Skeletal muscle tissue (tissue), 4 donors: Measurements from ENCODE around the gene MED14. TPM values are rescaled to one million over a fixed set of nuclear protein-coding genes. Genes with fewer than 3 reads are reported as not detected.

ENCODE experiments used
- H3K27ac ChIP-seq: one replicate; pipeline ENCODE4 v1.7.0; 2013; ENCODE audit warnings: mild to moderate bottlenecking, low read depth, low read length, inconsistent platforms
- H3K27me3 ChIP-seq, 3 donors: one replicate each; pipeline ENCODE4 v1.7.0; 2013; ENCODE audit warnings: low read length in 3 of 3; ENCODE audit not compliant: control insufficient read depth in 3 of 3, insufficient read depth in 3 of 3
- H3K36me3 ChIP-seq, 3 donors: one replicate each; pipeline ENCODE4 v1.7.0; 2013; ENCODE audit warnings: low read length in 3 of 3; ENCODE audit not compliant: control insufficient read depth in 3 of 3, insufficient read depth in 3 of 3
- H3K4me1 ChIP-seq, 3 donors: one replicate each; pipeline ENCODE4 v1.7.0; 2013; ENCODE audit warnings: low read length in 3 of 3, mild to moderate bottlenecking in 3 of 3; ENCODE audit not compliant: control insufficient read depth in 3 of 3, insufficient read depth in 3 of 3
- H3K4me3 ChIP-seq, 3 donors: one replicate each; pipeline ENCODE4 v1.7.0; 2013; ENCODE audit warnings: low read length in 3 of 3
- H3K9ac ChIP-seq, 3 donors: one replicate each; pipeline ENCODE4 v1.7.0; 2013; ENCODE audit warnings: low read length in 3 of 3, mild to moderate bottlenecking in 3 of 3, moderate library complexity in 2 of 3, low read depth in 1 of 3
- H3K9me3 ChIP-seq, 3 donors: one replicate each; pipeline ENCODE4 v1.7.0; 2013; ENCODE audit warnings: low read length in 3 of 3; ENCODE audit not compliant: control insufficient read depth in 3 of 3
- total RNA-seq: library from RNA; depleted of rRNA; stranded (reverse); fragments of >200 nt; gene quantifications from one replicate; pipeline ENCODE4 v1.2.3, GENCODE V29; 2014
- donor health status: Osteomylitis.

MED14 gene
- total RNA-seq, 1 donor from 2014 or later: 35.5 TPM

- no peak overlapping the region for H3K27ac ChIP-seq
- H3K9ac ChIP-seq: no peak overlapping the region
- H3K36me3 ChIP-seq: no peaks in the 10 kb centered on the region
- peaks cover 0 to 2% (median 0%) of the 10 kb centered on the region in 3 donors for H3K27me3 ChIP-seq
- H3K9me3 ChIP-seq: no peaks in the 10 kb centered on the region
- no peaks in the 10 kb centered on the region for H3K4me1 ChIP-seq
- H3K4me3 ChIP-seq: no peak overlapping the region
Measured at GRCh38 chrX:40761762-40762161, 26.4 kb upstream of the MED14 start.

DNA sequence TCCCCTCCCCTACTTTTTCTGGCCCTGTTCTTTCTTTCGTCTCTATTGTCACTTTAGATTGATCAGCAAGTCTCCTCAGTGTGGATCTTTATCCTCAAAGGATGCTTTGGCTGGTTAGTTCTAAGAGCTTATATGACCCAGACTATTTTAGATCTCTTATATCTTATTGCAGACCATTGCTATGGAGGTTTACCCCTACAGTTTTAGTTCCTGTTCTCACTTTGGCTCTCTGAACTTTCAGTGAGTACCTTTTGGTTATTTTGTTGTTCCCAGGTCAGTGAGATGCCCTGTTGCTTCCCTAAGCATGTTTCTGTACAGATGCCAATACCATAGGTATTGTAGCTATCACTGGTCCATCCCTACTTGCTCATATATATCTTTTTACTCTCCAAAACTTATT lies 24.0 kb upstream of the MED14 start:
- Histone ChIP-seq H3K4me1 (peaks cover 8 to 21% (median 18%) of the 10 kb centered on the region in 3 donors), H3K4me3 (no peak overlapping the region), H3K27ac (no peak overlapping the region), H3K27me3 (peaks cover 0 to 2% (median 0%) of the 10 kb centered on the region in 3 donors), H3K9me3 (no peaks in the 10 kb centered on the region), H3K9ac (no peak overlapping the region), H3K36me3 (no peaks in the 10 kb centered on the region)

GRCh38 chrX:40757058-40757457 lies 21.7 kb upstream of the MED14 start:
- Histone ChIP-seq H3K27me3 (peaks cover 0 to 2% (median 0%) of the 10 kb centered on the region in 3 donors), H3K4me1 (peaks cover 8 to 23% (median 18%) of the 10 kb centered on the region in 3 donors), H3K9me3 (no peaks in the 10 kb centered on the region), H3K9ac (no peak overlapping the region), H3K36me3 (no peaks in the 10 kb centered on the region), H3K27ac (no peak overlapping the region), H3K4me3 (no peak overlapping the region)

DNA sequence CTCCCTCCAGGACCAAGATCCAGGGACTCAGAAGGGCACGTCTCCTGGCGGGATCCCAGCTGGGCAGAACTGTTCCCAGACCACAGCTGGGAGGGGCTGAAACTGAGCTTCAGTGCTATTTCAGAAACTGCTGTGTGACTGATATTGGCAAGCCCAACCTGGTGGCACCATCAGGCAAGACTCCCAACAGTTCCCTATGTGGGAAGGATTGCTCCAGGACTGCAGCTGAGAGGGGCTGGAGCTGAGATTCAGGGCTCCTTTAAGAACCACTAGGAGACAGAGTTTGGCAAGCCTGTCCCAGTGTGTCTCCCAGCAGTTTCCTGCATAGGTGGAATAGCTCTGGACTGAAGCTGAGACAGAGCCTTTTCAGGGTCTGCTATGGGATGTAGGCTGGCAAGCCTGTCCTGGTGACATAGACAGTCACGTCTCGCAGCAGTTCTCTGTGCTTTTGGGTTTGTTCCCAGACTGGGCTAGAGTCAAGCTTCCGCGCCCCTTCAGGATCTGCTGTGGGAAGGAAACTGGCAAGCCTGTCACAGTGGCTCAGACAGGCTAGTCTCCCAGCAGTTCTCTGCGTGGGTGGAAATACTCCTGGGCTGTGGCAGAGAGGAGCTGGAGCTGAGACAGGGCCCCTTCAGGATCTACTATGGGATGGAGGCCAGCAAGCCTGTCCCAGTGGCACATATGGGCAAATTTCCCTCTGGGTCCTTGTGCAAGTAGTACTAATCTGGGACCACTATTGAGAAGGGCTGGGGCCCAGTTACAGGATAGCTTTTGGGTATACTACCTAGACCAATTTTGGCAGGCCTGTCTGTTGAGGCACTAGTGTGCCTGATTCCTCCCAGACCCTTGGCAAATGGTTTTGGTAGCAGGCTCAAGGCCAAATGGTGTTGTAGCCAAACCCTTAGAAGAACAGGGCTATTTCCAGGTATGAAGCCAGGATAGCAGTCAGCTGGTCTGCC lies 20.2 kb upstream of the MED14 start:
- Histone ChIP-seq H3K9me3 (no peaks in the 10 kb centered on the region), H3K27ac (peak overlapping the region; percentile 88), H3K27me3 (peaks cover 0 to 2% (median 0%) of the 10 kb centered on the region in 3 donors), H3K4me1 (peaks cover 8 to 23% (median 18%) of the 10 kb centered on the region in 3 donors), H3K9ac (peak overlapping the region; percentile 64 to 77 (median 75)), H3K4me3 (peak overlapping the region; percentile 1 to 48 (median 41)), H3K36me3 (no peaks in the 10 kb centered on the region)

GRCh38 chrX:40749681-40750494 lies 14.5 kb upstream of the MED14 start:
- Histone ChIP-seq H3K9ac (no peak overlapping the region), H3K36me3 (no peaks in the 10 kb centered on the region), H3K4me1 (peaks cover 2 to 11% (median 4%) of the 10 kb centered on the region in 3 donors), H3K9me3 (no peaks in the 10 kb centered on the region), H3K4me3 (peak overlapping the region in 1 of 3 donors; percentile 45), H3K27ac (peak overlapping the region; percentile 59), H3K27me3 (no peaks in the 10 kb centered on the region)

- Histone ChIP-seq H3K9ac (no peak overlapping the region), H3K9me3 (no peaks in the 10 kb centered on the region), H3K4me3 (no peak overlapping the region), H3K27me3 (no peaks in the 10 kb centered on the region), H3K36me3 (no peaks in the 10 kb centered on the region), H3K4me1 (peaks cover 0 to 4% (median 4%) of the 10 kb centered on the region in 3 donors), H3K27ac (no peak overlapping the region)
Measured at GRCh38 chrX:40748977-40749376, 13.6 kb upstream of the MED14 start.

DNA sequence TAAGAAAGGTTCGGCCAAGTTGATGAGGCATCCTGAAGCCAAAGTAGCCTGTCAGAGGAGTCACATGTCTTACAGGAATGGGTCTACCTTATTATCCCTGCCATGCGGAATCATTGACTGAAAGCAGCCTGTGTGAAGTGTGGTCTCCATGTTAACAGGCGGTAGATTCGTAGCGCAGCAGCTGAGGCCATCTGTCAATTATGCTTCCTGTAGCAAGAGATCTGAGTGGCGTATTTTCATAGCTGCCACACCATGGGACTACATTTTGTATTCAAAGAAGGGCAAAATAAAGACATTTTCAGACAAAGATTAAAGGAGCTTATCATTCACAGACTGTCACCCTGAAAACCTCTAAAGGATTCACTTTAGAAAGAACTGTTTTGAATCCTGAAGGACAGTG lies 11.2 kb upstream of the MED14 start:
- no peak overlapping the region for H3K9ac ChIP-seq
- H3K27ac ChIP-seq: no peak overlapping the region
- no peak overlapping the region for H3K4me3 ChIP-seq
- H3K36me3 ChIP-seq: no peaks in the 10 kb centered on the region
- H3K9me3 ChIP-seq: no peaks in the 10 kb centered on the region
- H3K4me1 ChIP-seq: peaks cover 0 to 4% (median 4%) of the 10 kb centered on the region in 3 donors
- no peaks in the 10 kb centered on the region for H3K27me3 ChIP-seq

DNA sequence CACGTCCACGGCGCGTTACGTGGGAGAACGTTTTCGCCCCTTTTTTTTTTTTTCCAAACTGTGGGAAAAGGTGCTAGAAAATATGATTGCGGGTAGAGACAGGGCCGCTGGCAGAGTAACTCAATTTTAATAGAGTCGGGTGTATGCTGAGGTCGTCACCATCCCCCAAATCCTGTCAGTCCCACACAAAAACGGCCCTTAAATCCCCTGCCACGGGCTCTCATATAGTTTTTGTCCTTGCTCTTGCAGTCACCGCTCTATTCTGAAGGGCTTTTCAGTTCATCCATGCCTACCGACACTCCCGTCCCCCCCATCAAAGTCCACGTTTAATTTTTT lies 796 bp upstream of the MED14 start:
- H3K4me3 ChIP-seq: peak overlapping the region; percentile 71 to 82 (median 81)
- peak overlapping the region; percentile 86 to 96 (median 90) for H3K9ac ChIP-seq
- no peaks in the 10 kb centered on the region for H3K36me3 ChIP-seq
- H3K9me3 ChIP-seq: no peaks in the 10 kb centered on the region
- peak overlapping the region; percentile 98 for H3K27ac ChIP-seq
- no peaks in the 10 kb centered on the region for H3K27me3 ChIP-seq
- H3K4me1 ChIP-seq: peaks cover 7 to 19% (median 13%) of the 10 kb centered on the region in 3 donors

GRCh38 chrX:40734971-40735324 lies 394 bp downstream of the MED14 start:
- H3K36me3 ChIP-seq: no peaks in the 10 kb centered on the region

More at GRCh38 chrX:40734971-40735324, 394 bp downstream of the MED14 start:
- Histone ChIP-seq H3K9ac (peak overlapping the region; percentile 86 to 96 (median 87)), H3K4me3 (peak overlapping the region; percentile 81 to 82 (median 82)), H3K9me3 (no peaks in the 10 kb centered on the region), H3K4me1 (peaks cover 7 to 28% (median 18%) of the 10 kb centered on the region in 3 donors), H3K27me3 (no peaks in the 10 kb centered on the region), H3K27ac (peak overlapping the region; percentile 98)
